Activated CD4-positive, CD25-positive, alpha-beta regulatory T cell treated with anti-CD3 and anti-CD28 coated beads, Interleukin-2, amount 50 U/mL, for 72 hours (primary cell): ENCODE measurements around the gene ZFYVE28.
A peak's percentile ranks its signal among the peaks of the same experiment; 100 is the strongest.

Experiments
- DNase-seq: peaks from one replicate; pipeline ENCODE4 v3.0.0; 2021

ZFYVE28 gene

GRCh38 chr4:2427383-2428334 lies 9.2 kb upstream of the ZFYVE28 start:
- no peak for DNase-seq

- DNase-seq, result no peak
These were observed 8.3 kb upstream of the ZFYVE28 start for GRCh38 chr4:2426711-2427275.

- DNase-seq, result no peak
These were observed 7.6 kb upstream of the ZFYVE28 start for GRCh38 chr4:2426069-2426397.

GRCh38 chr4:2425386-2426068 lies 7.1 kb upstream of the ZFYVE28 start:
- DNase-seq, result no peak

GRCh38 chr4:2424581-2424980 lies 6.1 kb upstream of the ZFYVE28 start:
- no peak for DNase-seq

- DNase-seq, result no peak
These were observed 5.2 kb upstream of the ZFYVE28 start for GRCh38 chr4:2423695-2424094.

- no peak for DNase-seq
These were observed 4.6 kb upstream of the ZFYVE28 start for GRCh38 chr4:2423066-2423465.

GRCh38 chr4:2421928-2422327 lies 3.5 kb upstream of the ZFYVE28 start:
- no peak for DNase-seq

GRCh38 chr4:2419814-2420213 lies 1.4 kb upstream of the ZFYVE28 start:
- no peak for DNase-seq

GRCh38 chr4:2418650-2419571 lies 466 bp upstream of the ZFYVE28 start, which contains the start of gene CFAP99:
Gene CFAP99 (plus strand): TSS chr4:2418955.
- DNase-seq, result peak; percentile 93

- no peak for DNase-seq
These were observed 1.1 kb downstream of the ZFYVE28 start for GRCh38 chr4:2417226-2417764.

GRCh38 chr4:2416564-2417225 lies 1.8 kb downstream of the ZFYVE28 start:
- no peak for DNase-seq

- DNase-seq, result no peak
These were observed 2.4 kb downstream of the ZFYVE28 start for GRCh38 chr4:2415881-2416563.

- DNase-seq, result no peak
These were observed 3.2 kb downstream of the ZFYVE28 start for GRCh38 chr4:2415213-2415612.

GRCh38 chr4:2413821-2414610 lies 4.4 kb downstream of the ZFYVE28 start:
- peak; percentile 50 for DNase-seq

- DNase-seq, result peak; percentile 80
These were observed 5.3 kb downstream of the ZFYVE28 start for GRCh38 chr4:2412885-2413716.

- no peak for DNase-seq
These were observed 5.9 kb downstream of the ZFYVE28 start for GRCh38 chr4:2412534-2412884.

- no peak for DNase-seq
These were observed 6.5 kb downstream of the ZFYVE28 start for GRCh38 chr4:2411786-2412510.

- DNase-seq, result no peak
These were observed 9.1 kb downstream of the ZFYVE28 start for GRCh38 chr4:2409381-2409783.
